IPS-11a (cell line): ENCODE results near the gene UBA1.
"Not testable (repeated sequence)": the region's sequence is repeated elsewhere in the genome, so short reads cannot be mapped to it uniquely, and the experiment has no call there.

Experiments used
- H3K4me3 ChIP-seq: one replicate; pipeline ENCODE4 v1.5.1; 2013; ENCODE audit warnings: low read depth, low read length, control low read depth

Gene UBA1

GRCh38 chrX:47247999-47248320, 54.3 kb downstream of the UBA1 start:
- H3K4me3 ChIP-seq, result no peak overlapping the region

GRCh38 chrX:47248576-47248975, 54.9 kb downstream of the UBA1 start:
- H3K4me3 ChIP-seq, result no peak overlapping the region

DNA sequence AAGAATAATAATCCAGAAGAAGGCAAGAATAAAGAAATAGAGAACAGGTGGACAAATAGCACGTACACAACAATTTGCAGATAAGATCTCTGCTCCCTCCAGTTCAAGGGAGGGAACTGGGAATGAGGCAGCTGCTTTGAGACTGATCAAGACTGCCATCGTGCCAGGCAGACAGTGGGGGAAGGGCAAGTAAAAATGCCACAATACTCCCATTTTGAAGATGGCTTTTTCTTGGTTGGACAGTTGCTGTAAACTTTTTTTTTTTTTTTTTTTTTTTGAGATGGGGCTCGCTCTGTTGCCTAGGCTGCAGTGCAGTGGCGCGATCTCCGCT, 56.4 kb downstream of the UBA1 start:
- no peak overlapping the region for H3K4me3 ChIP-seq

- H3K4me3 ChIP-seq, result not testable (repeated sequence)
Measured at GRCh38 chrX:47257620-47258019, 64.0 kb downstream of the UBA1 start.
